HG02840 (cell line): Measurements from ENCODE around the gene ASXL3.

Experiments used
- ATAC-seq: cut with Tn5 transposase; IDR thresholded peaks from one replicate; pipeline ENCODE4 v1.9.1; 2021; ENCODE audit warnings: mild to moderate bottlenecking, moderate library complexity, moderate number of reproducible peaks; ENCODE audit not compliant: unreplicated experiment, low FRiP score

ASXL3 gene

DNA sequence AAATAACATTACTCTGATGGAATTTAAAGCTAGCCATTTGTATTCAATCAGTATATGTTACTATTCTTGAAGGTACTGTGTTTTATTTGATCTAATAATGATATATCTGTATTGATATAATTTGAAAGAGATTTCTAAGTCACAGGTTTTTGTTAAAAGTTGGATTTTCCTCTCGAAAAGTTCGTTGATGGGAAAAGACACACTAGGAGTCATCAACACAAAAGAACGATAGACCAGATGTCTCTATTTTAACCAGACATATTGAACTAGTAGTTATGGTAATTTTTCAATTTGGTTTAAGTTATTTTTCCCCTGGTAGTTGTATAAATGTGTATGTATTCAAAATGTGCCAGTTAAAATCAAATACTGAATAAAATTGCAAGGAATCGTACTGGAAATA is 2.5 kb downstream of the ASXL3 start:
- ATAC-seq: no peak

DNA sequence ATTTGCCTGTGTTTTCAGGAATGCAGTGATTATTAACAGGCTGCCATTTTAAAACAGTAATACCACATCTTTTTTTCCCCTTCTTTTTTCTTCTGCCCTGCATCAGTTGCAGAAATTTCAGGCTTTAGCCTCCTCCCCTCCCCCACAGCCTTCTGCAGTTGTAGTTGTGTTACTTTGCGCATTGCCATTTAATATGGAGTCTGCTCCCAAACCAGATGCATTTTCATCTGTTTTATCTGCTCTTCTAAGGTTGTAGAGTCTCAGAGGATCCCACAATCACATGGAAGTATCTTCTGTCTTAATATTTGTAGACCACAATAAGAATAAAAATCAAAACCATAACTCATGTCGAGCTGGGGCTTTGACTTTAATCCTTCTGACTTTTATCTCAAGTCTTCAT is 3.8 kb downstream of the ASXL3 start:
- ATAC-seq: no peak

DNA sequence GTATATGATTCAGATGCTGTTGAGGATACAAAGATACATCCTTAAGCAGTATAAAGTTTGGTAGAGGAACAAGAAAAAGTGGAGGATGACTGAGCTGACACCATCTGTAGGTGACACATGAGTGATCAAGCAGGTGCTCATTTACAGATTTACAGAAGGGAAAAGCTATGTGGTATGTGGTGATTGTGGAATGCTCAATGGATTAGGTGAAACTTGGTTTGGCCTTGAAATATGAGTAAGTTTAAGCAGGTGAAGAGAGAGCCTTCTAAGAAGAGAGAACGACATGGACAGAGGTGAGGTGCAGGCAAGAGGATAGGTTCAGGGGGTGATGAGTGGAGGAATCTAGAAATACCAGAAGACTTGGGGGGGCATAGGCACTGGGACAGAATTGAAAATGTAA is 5.9 kb downstream of the ASXL3 start:
- ATAC-seq: no peak

DNA sequence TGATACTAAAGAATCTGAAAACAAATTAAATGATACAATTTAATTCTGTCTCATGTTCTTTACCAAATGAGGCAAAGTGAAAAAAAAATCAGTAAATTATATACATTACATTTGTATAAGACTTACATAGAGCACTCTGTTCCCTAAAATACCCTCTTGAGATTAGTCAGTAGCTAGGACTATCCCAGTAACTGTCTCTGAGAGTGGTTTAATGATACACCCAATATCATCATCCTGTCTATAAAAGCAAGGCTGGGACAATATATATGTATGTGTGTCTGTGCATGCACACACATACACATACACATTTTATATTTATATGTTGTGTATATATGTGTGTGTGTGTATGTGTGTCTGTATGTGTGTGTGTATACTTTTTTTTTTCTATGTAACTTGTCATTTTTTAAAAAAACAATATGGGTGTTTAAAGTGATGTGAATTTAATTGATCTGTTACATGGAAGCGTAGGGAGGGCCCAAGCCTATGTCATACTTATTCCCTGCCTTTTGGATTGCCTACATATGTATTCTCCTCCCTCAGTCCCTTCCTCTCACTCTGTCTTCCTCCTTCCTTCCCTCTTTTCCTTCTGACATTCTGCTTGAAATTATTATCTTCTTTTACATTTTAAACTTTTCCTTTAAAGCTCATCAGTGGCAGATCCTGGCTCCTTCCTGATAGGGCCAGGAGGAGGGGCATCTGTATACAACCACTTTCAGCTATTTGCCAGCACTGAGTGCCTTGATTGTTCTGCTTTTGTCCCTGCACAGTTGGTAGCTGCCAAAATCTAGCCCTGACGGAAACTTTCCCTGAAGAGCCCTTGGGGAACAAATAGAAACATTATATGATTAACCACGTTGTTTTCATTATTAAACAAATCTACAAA is 6.8 kb downstream of the ASXL3 start:
- no peak for ATAC-seq

DNA sequence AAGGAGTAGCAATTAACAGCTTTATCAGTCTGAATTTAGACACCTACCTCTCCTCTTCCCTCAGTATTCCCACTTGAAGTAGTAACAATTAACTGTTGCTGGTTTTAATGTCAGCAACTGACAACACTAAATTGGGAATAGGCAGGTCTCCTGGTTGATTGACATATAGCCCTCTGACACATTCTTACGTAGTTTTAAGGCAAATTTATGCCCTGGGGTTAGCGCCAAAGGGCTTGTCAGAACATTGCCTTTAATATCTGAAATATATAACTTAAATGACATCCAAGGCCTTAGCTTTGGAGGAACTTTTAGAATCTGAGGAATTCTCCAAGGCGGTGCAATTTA is 7.4 kb downstream of the ASXL3 start:
- ATAC-seq: no peak

DNA sequence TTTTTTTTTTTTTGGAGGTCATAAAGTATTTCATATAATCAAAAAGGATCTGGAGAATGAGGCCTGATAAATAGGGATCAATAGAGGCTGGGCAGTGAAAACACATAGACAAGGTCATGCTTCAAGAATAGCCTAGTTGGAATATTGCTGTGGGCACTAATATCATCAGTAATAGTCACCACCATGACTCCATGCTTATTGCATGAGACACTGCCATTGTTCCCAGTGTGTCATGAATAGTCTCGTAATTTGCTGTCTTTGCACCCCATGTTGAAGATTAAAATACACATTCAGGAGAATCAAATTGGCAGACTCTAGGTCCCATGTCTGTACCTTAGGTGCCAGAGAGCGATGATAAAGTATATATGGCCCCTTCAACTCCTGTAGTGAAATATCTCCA is 10.3 kb downstream of the ASXL3 start:
- no peak for ATAC-seq

DNA sequence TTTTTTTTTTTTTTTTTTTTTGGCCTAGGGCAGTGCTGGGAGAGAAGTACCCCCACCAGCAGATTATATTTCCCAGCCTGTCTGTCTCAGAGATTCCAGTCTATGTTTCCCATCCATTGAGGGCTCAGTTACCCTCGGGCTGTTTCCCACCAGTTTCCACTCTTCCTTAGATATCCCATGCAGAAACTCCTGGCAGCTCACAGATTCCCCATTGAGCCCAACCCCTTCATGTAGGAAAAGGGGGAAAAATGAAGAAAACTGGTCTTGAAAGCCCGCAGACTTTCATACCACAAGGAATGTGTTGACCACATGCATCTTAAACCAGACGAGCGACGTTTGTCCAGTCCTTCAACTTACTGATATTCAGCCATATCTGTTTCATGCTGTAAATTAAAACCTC is 15.2 kb downstream of the ASXL3 start:
- no peak for ATAC-seq

DNA sequence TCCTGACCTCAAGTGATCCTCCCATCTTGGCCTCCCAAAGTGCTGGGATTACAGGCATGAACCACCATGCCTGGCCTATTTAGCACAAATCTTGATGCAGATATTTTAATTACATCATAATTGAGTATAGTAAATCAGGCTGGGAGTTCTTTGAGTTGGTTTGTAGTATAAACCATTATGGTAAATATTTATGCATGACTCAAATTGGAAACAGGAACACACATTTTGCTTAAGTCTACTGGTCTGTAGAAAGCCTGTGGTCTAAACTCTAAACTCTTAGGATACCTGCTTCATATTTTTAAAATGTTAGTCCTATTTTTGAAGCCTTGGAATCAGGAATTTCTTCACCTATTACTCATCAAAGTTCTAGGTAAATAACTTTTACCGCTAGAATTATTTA is 16.8 kb downstream of the ASXL3 start:
- no peak for ATAC-seq

DNA sequence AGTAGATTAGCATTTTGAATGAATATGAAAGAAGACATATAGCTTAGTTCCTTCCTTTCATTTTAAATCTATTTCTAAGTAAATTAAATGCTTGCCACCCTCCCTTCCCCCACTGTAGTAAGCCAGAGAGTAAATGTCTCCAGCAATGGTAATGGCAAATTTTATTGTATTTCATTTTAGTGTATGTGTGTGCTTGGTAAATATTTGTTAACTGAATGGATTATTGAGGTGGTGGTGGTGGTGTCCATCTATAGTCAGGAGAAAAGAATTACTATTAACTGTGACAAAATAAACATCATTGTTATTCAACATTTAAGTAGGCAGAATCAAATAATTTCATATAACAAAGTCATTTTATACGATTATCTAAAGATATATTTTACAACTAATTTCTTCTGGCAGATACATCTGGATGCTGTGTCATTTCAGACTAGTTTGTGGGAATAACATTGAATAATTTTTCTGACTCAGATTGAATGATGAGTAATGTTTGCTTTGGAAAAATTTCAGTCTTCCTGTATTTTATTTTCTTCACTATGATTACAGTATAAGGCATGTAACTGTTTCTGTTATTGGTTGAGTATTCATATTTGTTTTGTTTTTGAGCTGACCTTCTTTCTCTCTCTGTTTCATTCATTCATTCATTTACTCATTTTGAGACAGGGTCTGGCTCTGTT is 18.3 kb downstream of the ASXL3 start:
- ATAC-seq: no peak

DNA sequence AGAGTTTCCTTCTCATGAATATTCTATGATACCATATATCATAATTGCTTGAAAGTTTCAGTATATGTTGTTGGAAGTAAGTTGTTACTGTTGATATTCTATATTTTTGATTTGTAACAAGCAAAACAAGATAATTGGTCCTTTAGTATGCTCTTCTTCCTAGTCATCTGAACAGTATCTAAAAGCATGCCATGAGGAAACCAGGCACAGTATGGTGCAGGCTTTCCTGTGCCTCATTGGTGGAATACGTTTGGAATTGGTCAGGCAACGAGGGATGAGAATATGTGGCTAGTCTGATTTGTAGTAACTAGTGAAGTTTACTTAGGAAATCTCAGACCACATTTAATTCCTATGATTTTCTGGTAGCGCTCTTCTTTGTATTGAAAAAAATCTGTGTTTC is 22.8 kb downstream of the ASXL3 start:
- no peak for ATAC-seq

DNA sequence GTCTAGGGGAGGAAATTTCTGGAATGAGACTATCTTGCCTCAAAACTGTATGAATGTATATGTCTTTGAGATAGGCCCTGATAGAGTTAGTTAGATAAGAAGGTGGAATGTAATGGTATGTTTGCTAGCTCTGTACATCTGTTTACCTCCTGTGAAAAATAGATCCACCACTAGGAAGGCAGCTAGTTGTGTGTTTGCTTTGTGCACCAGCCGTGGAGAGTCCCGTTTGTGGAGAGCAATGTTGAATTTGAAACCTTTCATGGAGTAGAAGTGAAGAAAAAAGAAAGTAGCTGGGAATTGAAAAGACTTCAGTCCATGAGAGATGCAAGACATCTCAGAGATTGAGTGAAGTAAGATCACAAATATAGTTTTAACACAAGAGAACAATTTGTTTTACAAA is 25.4 kb downstream of the ASXL3 start:
- no peak for ATAC-seq

DNA sequence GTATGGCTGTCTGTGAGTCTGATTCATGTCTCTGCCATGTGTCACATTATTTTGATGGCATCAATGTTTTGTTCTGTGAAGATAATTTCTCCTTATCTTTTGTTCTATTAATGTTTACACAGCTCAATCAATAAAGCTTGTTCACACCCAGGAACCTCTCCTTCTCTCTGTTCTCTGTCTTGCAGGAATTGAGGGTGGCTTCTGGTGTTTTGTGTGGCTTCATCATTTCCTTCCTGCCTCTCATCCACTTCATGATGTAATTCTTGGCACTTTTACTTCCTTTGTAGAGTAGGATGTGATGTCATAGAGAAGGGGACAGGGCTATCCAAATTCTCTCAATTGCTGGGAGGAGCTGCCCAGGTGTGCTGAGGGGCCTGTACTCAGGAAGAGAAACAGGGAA is 27.2 kb downstream of the ASXL3 start:
- no peak for ATAC-seq

DNA sequence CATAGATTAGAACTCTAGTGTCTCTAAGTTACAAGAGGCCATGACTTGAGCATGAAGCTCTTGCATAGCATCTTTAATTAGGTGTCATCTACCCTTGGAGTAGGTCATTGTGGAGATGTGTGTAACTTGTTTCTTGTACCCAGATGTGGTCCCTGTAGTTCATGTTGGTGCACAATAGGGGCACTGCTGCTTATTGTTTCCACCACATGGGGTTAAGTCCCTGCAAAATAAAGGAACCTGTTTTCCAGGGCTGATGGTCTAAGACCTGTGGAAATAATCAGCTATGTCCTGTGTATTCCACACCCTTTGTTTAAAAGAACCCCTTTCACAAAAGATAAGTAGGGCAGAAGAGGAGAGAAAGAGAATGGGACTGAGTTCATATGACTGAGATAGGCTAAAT is 28.6 kb downstream of the ASXL3 start:
- no peak for ATAC-seq

DNA sequence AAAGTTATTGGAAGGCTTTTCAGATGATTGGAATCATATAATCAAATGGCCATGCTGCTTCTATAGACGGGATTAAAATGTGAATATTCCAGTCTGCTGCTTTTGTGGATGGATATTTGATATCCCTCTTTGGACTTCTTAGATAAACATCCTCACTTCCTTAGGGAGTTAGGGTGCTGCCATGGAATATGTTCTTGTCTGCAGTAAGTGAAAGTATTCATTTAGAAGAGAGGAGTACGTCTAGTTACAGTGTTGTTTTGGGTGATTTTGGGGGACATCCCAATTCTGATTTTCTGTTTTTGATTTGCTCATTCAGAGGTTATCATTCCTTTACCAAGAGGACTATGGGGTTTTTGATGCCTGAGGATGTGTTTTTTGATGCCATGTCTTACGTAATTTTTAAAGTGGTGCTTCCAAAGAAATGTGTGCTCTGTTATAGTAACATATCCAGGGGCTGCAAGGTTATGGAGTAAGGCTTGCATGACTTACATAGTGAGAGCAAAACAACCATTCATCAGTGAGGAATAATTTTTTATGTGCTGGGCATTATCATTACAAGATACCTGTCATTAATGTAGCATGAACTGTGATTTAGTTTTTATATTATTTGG is 33.6 kb downstream of the ASXL3 start:
- ATAC-seq: no peak

DNA sequence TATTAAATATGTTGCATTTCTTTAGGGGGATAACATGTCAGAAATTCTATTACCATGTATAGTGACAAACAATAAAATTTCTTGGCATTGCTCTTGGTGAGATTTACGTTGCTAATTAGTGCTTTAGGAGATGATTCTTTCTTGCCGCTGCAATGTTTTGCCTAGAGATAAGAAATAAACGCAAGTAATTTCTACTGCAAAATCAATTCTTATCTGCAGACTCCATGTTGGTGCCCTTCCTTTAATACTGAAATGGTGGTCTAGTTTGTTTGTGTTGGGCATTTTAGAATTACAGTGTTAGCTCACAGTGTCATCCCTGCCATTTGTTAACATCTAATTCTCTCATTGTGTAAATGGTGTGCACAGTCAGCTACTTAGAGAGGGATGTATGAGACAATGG is 34.6 kb downstream of the ASXL3 start:
- no peak for ATAC-seq

DNA sequence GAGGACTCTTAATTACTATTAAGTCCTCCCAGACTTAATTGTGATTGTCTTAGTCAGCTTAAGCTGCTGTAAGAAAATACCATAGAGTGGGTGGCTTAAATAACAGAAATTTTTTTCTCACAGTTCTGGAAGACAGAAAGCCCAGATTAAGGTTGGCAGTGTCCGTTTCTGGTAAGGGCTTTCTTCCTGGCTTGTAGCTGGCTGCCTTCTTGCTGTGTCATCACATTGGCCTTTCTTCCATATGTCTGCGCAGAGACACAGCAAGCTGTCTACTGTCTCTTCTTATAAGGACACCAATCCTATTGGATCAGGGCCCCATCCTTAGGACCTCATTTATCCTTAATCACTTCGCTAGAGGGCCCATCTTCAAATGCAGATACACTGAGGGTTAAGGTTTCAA is 38.5 kb downstream of the ASXL3 start:
- ATAC-seq: no peak

DNA sequence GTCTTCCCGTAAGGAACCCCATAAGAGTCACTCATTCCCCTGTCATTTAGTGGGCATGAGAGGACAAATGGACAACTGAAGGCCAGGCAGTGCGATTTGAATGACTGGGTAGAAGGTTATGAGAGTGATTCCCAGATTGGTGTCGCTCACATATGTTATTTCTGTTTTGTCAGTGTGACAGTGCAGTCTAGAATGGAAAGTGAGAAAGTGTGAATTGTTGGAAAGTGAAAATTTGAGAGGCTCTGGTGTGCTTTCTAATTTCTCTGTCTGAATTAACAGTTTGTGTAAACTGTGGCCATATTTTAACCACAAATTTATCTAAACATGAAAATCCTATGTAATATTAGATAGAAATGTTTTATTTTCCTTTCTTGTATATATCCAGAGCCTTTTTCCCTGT is 49.1 kb downstream of the ASXL3 start:
- no peak for ATAC-seq

DNA sequence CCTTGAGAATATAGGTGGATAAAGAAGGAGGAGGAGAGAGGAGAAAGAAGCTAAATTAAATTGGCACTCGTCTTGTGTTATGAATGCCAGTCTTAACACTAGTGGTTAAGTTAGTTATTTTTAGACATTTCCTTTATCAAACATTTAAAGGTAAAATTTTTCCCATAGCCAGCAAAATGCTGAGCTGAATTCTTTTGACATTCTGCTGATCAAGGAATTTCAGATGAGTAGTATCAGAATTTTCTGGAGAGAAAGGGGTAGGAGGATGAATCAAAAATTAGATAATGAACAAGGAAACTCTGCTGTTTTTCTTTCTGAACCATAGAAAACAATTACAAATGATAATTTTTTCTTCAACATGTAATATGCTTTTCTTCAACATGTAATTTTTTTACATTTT is 52.5 kb downstream of the ASXL3 start:
- no peak for ATAC-seq

DNA sequence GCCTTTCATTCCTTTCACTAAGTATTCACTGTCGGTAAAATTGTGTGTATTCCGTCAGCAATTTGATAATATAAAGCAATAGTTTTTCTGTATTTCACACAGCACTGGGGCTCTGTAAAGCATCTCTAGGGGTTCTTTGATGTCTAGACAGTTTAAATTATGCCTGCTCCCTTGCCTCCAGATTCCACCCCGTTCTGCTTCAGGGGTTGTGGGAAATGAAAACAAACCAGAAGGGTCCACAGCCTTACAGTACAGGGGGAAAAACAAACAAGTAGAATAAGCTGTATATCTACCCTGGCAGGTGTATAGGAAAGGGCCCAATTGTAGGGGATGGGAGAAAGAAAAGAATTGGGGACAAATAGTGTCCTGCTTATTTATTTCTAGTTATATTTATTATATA is 63.1 kb downstream of the ASXL3 start:
- no peak for ATAC-seq

DNA sequence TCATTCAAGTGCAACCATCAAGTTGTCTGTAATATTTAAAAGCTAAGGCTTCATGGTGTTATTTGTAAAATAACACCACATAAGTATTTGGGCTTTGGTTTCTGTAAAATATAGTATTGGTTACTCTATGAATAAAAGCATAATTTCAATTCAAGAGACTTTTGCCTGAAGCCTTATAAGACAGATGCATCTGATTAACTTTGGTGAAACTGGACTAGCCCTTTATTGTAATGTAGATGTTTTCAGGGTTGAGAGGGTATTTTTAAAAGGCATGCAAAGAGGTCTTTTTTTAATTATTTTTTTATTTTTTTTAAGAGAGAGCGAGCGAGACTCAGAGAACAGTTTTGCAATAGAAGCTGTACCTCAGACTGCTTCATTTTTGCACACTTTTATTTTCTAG is 66.5 kb downstream of the ASXL3 start:
- ATAC-seq: no peak

DNA sequence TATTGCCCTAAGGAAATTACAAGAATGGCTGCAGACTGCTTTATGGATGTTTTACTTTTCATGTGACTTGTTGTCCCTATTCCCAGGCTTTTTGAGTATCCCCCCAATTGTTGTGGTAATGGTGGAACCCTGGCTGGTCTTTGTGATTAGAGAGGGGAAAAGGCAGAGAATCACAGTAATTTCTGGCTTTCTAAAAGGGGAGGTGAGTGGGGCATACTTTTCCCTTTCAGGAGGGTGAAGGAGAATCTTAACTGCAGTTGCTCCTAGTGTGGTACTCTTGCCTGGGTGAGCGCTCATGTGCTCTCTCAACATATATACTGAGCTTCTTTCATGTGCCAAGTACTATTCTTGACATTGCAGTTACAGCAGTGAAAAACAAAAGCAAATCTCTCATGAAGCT is 69.3 kb downstream of the ASXL3 start:
- ATAC-seq: no peak

DNA sequence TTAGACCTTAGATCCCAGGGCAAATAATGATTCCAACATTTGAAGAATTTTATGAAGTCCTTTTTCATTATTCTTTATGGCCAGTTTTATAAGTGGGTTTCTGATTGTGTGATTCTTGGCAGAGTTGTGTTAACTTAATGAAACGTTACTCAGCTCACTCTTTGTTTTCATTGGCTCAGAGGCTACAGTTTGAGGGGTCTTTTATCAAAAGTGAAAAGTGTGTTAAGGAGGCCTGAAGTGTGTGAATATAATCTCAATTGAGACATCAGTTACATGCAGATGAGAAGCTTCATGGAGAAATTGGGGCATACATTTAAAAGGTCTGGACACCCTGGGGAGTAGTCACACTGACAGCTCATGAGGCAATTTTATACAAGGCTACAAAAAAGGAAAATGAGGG is 74.6 kb downstream of the ASXL3 start:
- ATAC-seq: no peak
